ENCODE measurements around the gene AREL1. TPM values are rescaled to one million over a fixed set of nuclear protein-coding genes. Genes with fewer than 3 reads are reported as not detected.

AREL1 gene
- total RNA-seq, 4 donors from 2014 or later, result 45.6 to 61.1 (median 50.4) TPM

- TF ChIP-seq CTCF (IDR thresholded peaks at IDR 0.05) (no peak), POLR2A (IDR thresholded peaks at IDR 0.05) (no peak)
- Histone ChIP-seq H3K9me3 (no peaks in the 10 kb centered on the region), H3K4me1 (peaks cover 7 to 9% of the 10 kb centered on the region in 2 donors), H3K36me3 (peaks cover 33 to 40% of the 10 kb centered on the region in 2 donors), H3K4me3 (replicated peaks in 1 of 3) (no peak overlapping the region), H3K27me3 (no peaks in the 10 kb centered on the region), H3K27ac (peak overlapping the region in 2 of 3 donors; percentile 27 to 36)
- peak in 1 of 2 donors; percentile 10 for DNase-seq
- 85 to 90% methylated on average over 7 of the region's 7 CpGs for WGBS, 2 donors
- intact Hi-C loops (cut with DNase I), result no loop called here
These were observed 51.0 kb downstream of the AREL1 start for GRCh38 chr14:74661726-74662450.

GRCh38 chr14:74660863-74661262, 52.0 kb downstream of the AREL1 start:
- peaks cover 31 to 35% of the 10 kb centered on the region in 2 donors for H3K36me3 ChIP-seq
- H3K27ac ChIP-seq, result peak overlapping the region in 2 of 3 donors; percentile 10 to 45
- peaks cover 7 to 9% of the 10 kb centered on the region in 2 donors for H3K4me1 ChIP-seq
- no peak for TF ChIP-seq CTCF (IDR thresholded peaks at IDR 0.05)
- no peak for TF ChIP-seq POLR2A (IDR thresholded peaks at IDR 0.05)
- 79 to 85% methylated on average over 5 of the region's 5 CpGs for WGBS, 2 donors
- H3K4me3 ChIP-seq (replicated peaks in 1 of 3), result no peak overlapping the region
- no peak for DNase-seq
- H3K9me3 ChIP-seq, result no peaks in the 10 kb centered on the region
- no peaks in the 10 kb centered on the region for H3K27me3 ChIP-seq
- intact Hi-C loops (cut with DNase I), result no loop called here

GRCh38 chr14:74660167-74660566, 52.7 kb downstream of the AREL1 start:
- peak; percentile 23 to 27 for DNase-seq
- 37 to 40% methylated on average over 3 of the region's 3 CpGs for WGBS, 2 donors
- TF ChIP-seq CTCF (IDR thresholded peaks at IDR 0.05), result no peak
- TF ChIP-seq POLR2A (IDR thresholded peaks at IDR 0.05), result no peak
- Histone ChIP-seq H3K4me3 (replicated peaks in 1 of 3) (no peak overlapping the region), H3K27me3 (no peaks in the 10 kb centered on the region), H3K4me1 (peaks cover 7 to 9% of the 10 kb centered on the region in 2 donors), H3K9me3 (no peaks in the 10 kb centered on the region), H3K36me3 (peaks cover 27 to 32% of the 10 kb centered on the region in 2 donors), H3K27ac (peak overlapping the region in 2 of 3 donors; percentile 10 to 45)
- intact Hi-C loops (cut with DNase I), result no loop called here

GRCh38 chr14:74658535-74659131, 54.2 kb downstream of the AREL1 start:
- no peak overlapping the region for H3K4me3 ChIP-seq (replicated peaks in 1 of 3)
- H3K27ac ChIP-seq, result no peak overlapping the region
- no peaks in the 10 kb centered on the region for H3K9me3 ChIP-seq
- peaks cover 21% of the 10 kb centered on the region in 2 donors for H3K36me3 ChIP-seq
- H3K27me3 ChIP-seq, result no peaks in the 10 kb centered on the region
- intact Hi-C loops (cut with DNase I), result no loop called here
- no peak for TF ChIP-seq POLR2A (IDR thresholded peaks at IDR 0.05)
- no peak for TF ChIP-seq CTCF (IDR thresholded peaks at IDR 0.05)
- DNase-seq, result no peak
- WGBS, 2 donors, result 96% methylated on average over 1 of the region's 1 CpG
- peaks cover 7 to 9% of the 10 kb centered on the region in 2 donors for H3K4me1 ChIP-seq

GRCh38 chr14:74656964-74657363, 55.9 kb downstream of the AREL1 start:
- peaks cover 5 to 6% of the 10 kb centered on the region in 2 donors for H3K36me3 ChIP-seq
- TF ChIP-seq CTCF (IDR thresholded peaks at IDR 0.05) (no peak), POLR2A (IDR thresholded peaks at IDR 0.05) (no peak)
- WGBS, 2 donors, result 96 to 97% methylated on average over 3 of the region's 3 CpGs
- no peaks in the 10 kb centered on the region for H3K9me3 ChIP-seq
- H3K4me1 ChIP-seq, result peaks cover 7 to 9% of the 10 kb centered on the region in 2 donors
- H3K4me3 ChIP-seq (replicated peaks in 1 of 3), result no peak overlapping the region
- intact Hi-C loops (cut with DNase I), result no loop called here
- H3K27ac ChIP-seq, result no peak overlapping the region
- no peak for DNase-seq
- H3K27me3 ChIP-seq, result no peaks in the 10 kb centered on the region
